ENCODE measurements around the gene MDN1.

- TF ChIP-seq SUZ12 (IDR thresholded peaks at IDR 0.05; ENCODE audit: extremely low read depth, insufficient read depth, insufficient read length), result no peak
- no peak for TF ChIP-seq YY1 (IDR thresholded peaks at IDR 0.05; ENCODE audit: insufficient read depth, insufficient read length)
- TF ChIP-seq ZNF274 (IDR thresholded peaks at IDR 0.05; ENCODE audit: low read depth, low read length), result no peak
Measured at GRCh38 chr6:89792881-89793280, 26.7 kb downstream of the MDN1 start.
